PFSK-1 (cell line): Measurements from ENCODE around the gene GPR6.

ENCODE experiments used
- FOXP2 ChIP-seq: optimal IDR thresholded peaks from 2 replicates; pipeline ENCODE3; 2011; ENCODE audit warnings: borderline replicate concordance, control low read depth, inconsistent platforms; ENCODE audit not compliant: insufficient read depth; ENCODE audit errors: extremely low read length, extremely low read depth
- POLR2AphosphoS5 ChIP-seq: IDR thresholded peaks from 2 replicates; pipeline ENCODE4 v1.6.1; 2012; ENCODE audit warnings: low read depth, mild to moderate bottlenecking, control low read depth, low read length, moderate library complexity
- SIN3A ChIP-seq: IDR thresholded peaks from 2 replicates; pipeline ENCODE4 v1.6.1; 2012; ENCODE audit warnings: mild to moderate bottlenecking, low read length, moderate library complexity, borderline replicate concordance; ENCODE audit not compliant: insufficient read depth
- TAF1 ChIP-seq: IDR thresholded peaks from 2 replicates; pipeline ENCODE4 v1.6.1; 2012; ENCODE audit warnings: low read length, control low read depth, borderline replicate concordance; ENCODE audit not compliant: insufficient read depth
- TF ChIP-seq, protein P1 (sequence below), 2 experiments: IDR thresholded peaks; 2 replicates each; pipeline versions ENCODE4 v1.6.1 to v1.8.0; 2011 to 2012; ENCODE audit warnings: low read depth in 2 of 2, low read length in 2 of 2, control low read depth in 1 of 2, inconsistent platforms in 1 of 2, mild to moderate bottlenecking in 1 of 2, moderate library complexity in 1 of 2; ENCODE audit not compliant: insufficient read depth in 1 of 2

The GPR6 gene

GRCh38 chr6:110017306-110017705, 39.2 kb downstream of the GPR6 start:
- no peak for TF ChIP-seq FOXP2
- TF ChIP-seq POLR2AphosphoS5, result no peak
- no peak for TF ChIP-seq TAF1
- TF ChIP-seq, protein P1, sequence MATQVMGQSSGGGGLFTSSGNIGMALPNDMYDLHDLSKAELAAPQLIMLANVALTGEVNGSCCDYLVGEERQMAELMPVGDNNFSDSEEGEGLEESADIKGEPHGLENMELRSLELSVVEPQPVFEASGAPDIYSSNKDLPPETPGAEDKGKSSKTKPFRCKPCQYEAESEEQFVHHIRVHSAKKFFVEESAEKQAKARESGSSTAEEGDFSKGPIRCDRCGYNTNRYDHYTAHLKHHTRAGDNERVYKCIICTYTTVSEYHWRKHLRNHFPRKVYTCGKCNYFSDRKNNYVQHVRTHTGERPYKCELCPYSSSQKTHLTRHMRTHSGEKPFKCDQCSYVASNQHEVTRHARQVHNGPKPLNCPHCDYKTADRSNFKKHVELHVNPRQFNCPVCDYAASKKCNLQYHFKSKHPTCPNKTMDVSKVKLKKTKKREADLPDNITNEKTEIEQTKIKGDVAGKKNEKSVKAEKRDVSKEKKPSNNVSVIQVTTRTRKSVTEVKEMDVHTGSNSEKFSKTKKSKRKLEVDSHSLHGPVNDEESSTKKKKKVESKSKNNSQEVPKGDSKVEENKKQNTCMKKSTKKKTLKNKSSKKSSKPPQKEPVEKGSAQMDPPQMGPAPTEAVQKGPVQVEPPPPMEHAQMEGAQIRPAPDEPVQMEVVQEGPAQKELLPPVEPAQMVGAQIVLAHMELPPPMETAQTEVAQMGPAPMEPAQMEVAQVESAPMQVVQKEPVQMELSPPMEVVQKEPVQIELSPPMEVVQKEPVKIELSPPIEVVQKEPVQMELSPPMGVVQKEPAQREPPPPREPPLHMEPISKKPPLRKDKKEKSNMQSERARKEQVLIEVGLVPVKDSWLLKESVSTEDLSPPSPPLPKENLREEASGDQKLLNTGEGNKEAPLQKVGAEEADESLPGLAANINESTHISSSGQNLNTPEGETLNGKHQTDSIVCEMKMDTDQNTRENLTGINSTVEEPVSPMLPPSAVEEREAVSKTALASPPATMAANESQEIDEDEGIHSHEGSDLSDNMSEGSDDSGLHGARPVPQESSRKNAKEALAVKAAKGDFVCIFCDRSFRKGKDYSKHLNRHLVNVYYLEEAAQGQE (IDR thresholded peaks at IDR 0.05; ENCODE audit: insufficient read depth in 1 of 2, low read depth in 2 of 2, low read length in 2 of 2), result no peak
- TF ChIP-seq SIN3A, result no peak

GRCh38 chr6:110017946-110018345, 39.8 kb downstream of the GPR6 start:
- TF ChIP-seq POLR2AphosphoS5 (no peak), FOXP2 (no peak), SIN3A (no peak), TAF1 (no peak)
- TF ChIP-seq, protein P1 (IDR thresholded peaks at IDR 0.05; ENCODE audit: insufficient read depth in 1 of 2, low read depth in 2 of 2, low read length in 2 of 2), result no peak

- TF ChIP-seq FOXP2 (no peak), TAF1 (no peak), POLR2AphosphoS5 (no peak), SIN3A (no peak)
- TF ChIP-seq, protein P1 (IDR thresholded peaks at IDR 0.05; ENCODE audit: insufficient read depth in 1 of 2, low read depth in 2 of 2, low read length in 2 of 2), result no peak
Observed at GRCh38 chr6:110018486-110018885, 40.4 kb downstream of the GPR6 start.

DNA sequence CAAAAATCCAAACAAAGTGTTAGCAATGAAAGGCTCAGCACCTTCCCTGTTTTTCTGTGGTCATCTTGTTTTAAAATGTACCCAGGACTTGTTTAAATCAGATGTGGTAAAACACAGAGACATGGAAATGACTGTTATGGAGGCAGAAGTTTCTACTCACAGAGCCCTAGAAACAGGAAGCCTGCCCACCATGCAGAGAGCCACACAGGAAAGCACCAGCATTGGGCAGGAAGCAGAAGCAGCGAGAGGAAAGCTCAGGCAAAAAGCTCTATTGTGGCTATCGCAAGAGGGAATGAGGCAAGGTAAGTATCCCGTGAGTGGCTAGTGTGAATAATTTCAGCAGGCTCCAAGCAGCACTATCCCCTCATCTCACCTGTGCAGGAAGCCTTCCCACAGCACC, 42.8 kb downstream of the GPR6 start:
- TF ChIP-seq, protein P1 (IDR thresholded peaks at IDR 0.05; ENCODE audit: insufficient read depth in 1 of 2, low read depth in 2 of 2, low read length in 2 of 2), result no peak
- TF ChIP-seq POLR2AphosphoS5 (no peak), SIN3A (no peak), FOXP2 (no peak)

GRCh38 chr6:110029144-110029543, 51.0 kb downstream of the GPR6 start:
- TF ChIP-seq FOXP2, result no peak
- TF ChIP-seq, protein P1 (IDR thresholded peaks at IDR 0.05; ENCODE audit: insufficient read depth in 1 of 2, low read depth in 2 of 2, low read length in 2 of 2), result no peak
- TF ChIP-seq SIN3A, result no peak
- TF ChIP-seq TAF1, result no peak
- no peak for TF ChIP-seq POLR2AphosphoS5
